SKM-1 (cell line): ENCODE data around the gene ANKRD33B.
"Not testable (repeated sequence)": the region's sequence is repeated elsewhere in the genome, so short reads cannot be mapped to it uniquely, and the experiment has no call there.

Experiments
- DNase-seq: peaks from one replicate; lab custom pipeline; 2025; ENCODE audit not compliant: unreplicated experiment; lab: John Stamatoyannopoulos, UW

ANKRD33B gene

GRCh38 chr5:10591966-10592365 is 28.1 kb downstream of the ANKRD33B start:
- no peak for DNase-seq

GRCh38 chr5:10592601-10593000 is 28.7 kb downstream of the ANKRD33B start:
- no peak for DNase-seq

DNA sequence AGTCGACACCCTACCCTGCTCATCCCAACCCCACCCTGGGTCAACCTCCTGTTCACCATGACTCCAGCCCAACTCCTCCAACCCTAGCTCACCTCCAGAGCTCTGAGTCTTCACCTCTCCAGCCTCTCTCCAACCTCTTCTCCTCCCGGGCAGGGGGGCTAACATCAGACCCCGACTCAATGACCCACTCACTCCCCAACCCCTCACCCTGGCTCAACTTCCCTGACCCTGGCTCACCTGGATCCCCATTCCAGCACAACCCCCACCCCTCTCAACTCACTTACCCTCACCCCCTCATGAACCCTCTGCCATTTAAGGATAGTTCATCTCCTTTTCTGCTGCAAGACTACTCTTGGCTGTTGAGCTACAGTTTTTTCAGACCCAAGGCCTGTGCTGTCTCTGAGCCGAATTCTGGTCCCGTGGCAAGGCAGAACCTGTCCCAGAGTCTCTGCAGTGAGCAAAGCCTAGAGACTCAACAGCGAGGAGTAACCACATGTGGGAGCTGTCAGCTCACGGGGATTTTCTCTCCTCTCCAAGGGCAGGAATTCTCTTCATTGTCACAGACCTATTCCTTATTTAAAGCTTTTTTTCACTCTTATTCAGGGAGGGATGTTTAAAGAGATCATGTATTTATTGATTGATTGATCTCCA is 29.8 kb downstream of the ANKRD33B start:
- no peak for DNase-seq

DNA sequence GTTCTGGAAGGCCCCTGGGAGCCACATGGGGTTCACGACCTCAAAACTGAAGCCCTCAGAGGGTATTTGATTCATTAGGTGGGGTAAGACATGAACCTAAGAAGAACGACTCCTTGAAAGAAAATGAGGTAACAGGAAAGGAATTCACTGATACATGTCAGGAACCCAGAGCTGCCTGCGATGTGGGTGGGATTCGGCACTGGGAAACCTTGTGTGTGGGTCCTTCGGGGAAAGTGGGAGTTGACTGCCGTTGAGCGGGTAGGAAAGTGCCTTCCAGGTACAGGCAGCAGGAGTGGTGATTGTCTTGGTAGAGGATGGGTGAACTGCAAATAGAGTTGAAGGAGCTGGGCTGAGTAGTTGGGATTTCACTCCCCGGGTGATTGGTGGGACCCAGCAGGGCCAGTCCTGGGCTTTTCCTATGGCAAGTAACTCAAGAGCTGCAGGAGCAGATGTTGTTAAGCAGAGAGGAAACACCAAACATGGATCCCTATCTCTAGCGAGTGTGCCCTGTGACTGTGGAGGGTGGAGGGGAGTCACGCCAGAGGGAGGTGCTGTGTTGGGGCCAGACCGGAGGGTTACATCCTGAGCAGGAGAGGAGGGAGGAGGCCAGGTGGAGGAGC is 30.8 kb downstream of the ANKRD33B start:
- DNase-seq: no peak

- DNase-seq: no peak
These were observed 31.4 kb downstream of the ANKRD33B start for GRCh38 chr5:10595293-10595671.

GRCh38 chr5:10595672-10596309 is 31.9 kb downstream of the ANKRD33B start:
- no peak for DNase-seq

GRCh38 chr5:10596310-10596703 is 32.4 kb downstream of the ANKRD33B start:
- DNase-seq: no peak

GRCh38 chr5:10596886-10597451 is 33.1 kb downstream of the ANKRD33B start:
- DNase-seq: no peak

GRCh38 chr5:10599113-10599512 is 35.2 kb downstream of the ANKRD33B start:
- no peak for DNase-seq

DNA sequence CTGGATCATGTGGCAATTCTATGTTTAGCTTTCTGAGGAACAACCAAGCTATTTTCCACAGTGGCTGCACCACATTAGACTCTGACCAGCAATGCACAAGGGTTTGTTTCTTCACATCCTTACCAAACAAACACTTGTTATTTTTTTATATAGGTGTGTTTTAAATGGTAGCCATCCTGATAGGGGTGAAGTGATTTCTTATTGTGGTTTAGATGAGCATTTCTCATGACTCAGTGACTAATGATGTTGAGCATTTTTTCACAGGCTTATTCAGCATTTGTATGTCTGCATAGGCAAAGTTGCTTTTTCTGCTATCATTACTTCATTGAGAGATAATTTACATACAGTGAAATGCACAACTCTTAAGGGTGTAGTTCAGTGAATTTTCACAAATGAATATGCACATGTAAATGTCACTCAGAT is 36.0 kb downstream of the ANKRD33B start:
- no peak for DNase-seq

- no peak for DNase-seq
These were observed 36.9 kb downstream of the ANKRD33B start for GRCh38 chr5:10600626-10601245.

- no peak for DNase-seq
These were observed 37.6 kb downstream of the ANKRD33B start for GRCh38 chr5:10601246-10602030.

GRCh38 chr5:10602031-10602806 is 38.3 kb downstream of the ANKRD33B start:
- DNase-seq: no peak

GRCh38 chr5:10604975-10605374 is 41.1 kb downstream of the ANKRD33B start:
- DNase-seq: no peak

DNA sequence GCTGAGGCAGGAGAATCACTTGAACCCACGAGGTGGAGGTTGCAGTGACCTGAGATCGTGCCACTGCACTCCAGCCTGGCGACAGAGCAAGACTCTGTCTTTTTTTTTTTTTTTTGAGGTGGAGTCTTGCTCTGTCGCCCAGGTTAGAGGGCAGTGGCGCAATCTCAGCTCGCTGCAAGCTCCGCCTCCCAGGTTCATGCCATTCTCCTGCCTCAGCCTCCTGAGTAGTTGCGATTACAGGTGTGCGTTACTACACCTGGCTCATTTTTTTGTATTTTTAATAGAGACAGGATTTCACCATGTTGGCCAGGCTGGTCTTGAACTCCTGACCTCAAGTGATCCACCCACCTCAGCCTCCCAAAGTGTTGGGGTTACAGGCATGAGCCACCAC is 42.8 kb downstream of the ANKRD33B start:
- DNase-seq: not testable (repeated sequence)

DNA sequence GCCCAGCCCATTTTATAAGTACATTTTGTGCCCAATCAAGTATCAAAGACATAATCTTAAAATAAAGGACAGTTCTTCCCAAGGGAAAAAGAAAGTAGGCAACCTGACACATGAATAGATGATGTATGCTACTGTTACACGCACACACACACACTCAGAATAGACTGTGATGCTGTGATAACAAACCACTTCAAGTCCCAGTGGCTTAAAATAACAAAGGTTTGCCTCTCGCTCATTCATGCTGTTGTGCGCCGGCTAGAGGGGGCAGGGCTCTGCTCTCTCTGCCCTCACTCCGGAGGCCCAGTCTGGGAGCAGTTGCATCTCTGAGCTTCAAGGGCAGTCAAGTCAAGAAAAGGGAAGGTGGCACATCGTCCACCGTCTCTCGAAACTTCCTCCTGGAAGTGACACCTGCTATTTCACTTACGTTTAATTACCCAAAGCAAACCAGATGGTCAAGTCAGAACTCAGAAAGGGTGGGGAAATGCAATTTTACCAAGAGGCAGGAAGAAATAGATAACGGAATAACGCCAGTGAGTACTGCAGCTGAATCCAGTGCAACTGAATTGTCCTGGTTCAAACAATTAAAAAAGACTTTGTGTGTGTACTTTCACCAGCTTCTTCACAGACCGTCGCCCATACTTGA is 43.3 kb downstream of the ANKRD33B start:
- DNase-seq: peak; percentile 93

GRCh38 chr5:10607666-10608073 is 43.8 kb downstream of the ANKRD33B start:
- peak; percentile 87 for DNase-seq

DNA sequence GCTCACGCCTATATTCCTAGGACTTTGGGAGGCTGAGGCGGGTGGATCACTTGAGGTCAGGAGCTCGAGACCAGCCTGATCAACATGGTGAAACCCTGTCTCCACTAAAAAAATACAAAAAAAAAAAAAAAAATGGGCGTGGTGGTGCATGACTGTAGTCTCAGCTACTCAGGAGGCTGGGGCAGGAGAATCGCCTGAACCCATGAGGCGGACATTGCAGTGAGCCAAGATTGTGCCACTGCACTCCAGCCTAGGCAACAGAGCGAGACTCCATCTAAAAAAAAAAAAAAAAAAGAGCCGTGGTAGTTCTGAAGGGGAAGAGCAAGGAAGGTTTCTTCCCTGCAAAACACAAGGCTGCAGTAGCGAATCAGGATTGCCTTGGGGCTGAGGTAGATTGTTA is 44.2 kb downstream of the ANKRD33B start:
- not testable (repeated sequence) for DNase-seq

DNA sequence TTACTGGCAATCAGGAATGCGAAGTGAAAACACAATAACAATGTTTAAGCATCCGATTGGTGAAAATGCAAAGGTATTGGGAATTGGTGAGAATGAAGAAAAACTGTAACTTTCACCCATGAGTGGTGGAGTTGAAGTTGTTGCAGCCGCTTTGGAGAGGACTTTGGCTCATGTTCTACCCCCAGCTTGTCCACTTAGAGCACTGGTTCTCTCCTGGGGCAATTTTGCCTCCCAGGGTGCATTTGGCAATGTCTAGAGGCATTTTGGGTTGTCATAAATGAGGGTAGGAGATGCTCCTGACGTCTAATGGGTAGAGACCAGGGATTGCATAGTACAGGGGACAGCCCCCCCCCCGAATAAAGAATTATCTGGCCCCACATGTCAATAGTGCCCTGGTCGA is 46.2 kb downstream of the ANKRD33B start:
- no peak for DNase-seq

DNA sequence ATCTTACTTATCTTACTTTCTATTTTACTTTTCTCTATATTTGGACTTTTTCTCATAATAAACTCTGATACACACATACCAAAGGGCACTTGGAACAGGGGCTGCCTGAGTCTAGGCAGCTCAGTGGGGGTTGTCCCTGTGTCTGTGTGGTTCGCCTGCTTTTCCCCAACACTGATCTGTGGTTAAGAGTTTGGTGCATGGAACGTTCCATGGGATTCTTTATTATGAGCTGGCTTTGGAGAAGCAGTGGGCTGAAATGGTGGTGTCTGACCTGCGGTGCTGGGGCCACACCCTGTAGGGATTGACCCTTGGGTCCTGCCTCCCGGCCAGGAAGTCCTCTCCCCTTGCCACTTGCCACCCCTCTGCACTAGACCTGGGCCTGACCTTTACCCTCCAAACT is 47.4 kb downstream of the ANKRD33B start:
- DNase-seq: no peak
